DMS79 treated with DMSO at 0.1 percent for 48 hours (cell line): ENCODE data around the gene TNS3.

Experiments used
- DNase-seq: peaks from one replicate; lab custom pipeline; 2025; lab: John Stamatoyannopoulos, UW

TNS3 gene

GRCh38 chr7:47368190-47368812, 213.6 kb downstream of the TNS3 start:
- DNase-seq = no peak

GRCh38 chr7:47367369-47367768, 214.5 kb downstream of the TNS3 start:
- no peak for DNase-seq

GRCh38 chr7:47366960-47367359, 215.0 kb downstream of the TNS3 start:
- DNase-seq = no peak

GRCh38 chr7:47366211-47366610, 215.7 kb downstream of the TNS3 start:
- DNase-seq = no peak

GRCh38 chr7:47362984-47363383, 218.9 kb downstream of the TNS3 start:
- DNase-seq = no peak

- no peak for DNase-seq
Measured at GRCh38 chr7:47361746-47362215, 220.1 kb downstream of the TNS3 start.

- DNase-seq = no peak
Measured at GRCh38 chr7:47361236-47361635, 220.7 kb downstream of the TNS3 start.

- DNase-seq = no peak
Measured at GRCh38 chr7:47360301-47360900, 221.5 kb downstream of the TNS3 start.

GRCh38 chr7:47358944-47359588, 222.8 kb downstream of the TNS3 start:
- no peak for DNase-seq

GRCh38 chr7:47358357-47358756, 223.6 kb downstream of the TNS3 start:
- DNase-seq = no peak

- no peak for DNase-seq
Measured at GRCh38 chr7:47357863-47358262, 224.0 kb downstream of the TNS3 start.

GRCh38 chr7:47357361-47357760, 224.6 kb downstream of the TNS3 start:
- DNase-seq = no peak

- DNase-seq = no peak
Measured at GRCh38 chr7:47356261-47356660, 225.7 kb downstream of the TNS3 start.

GRCh38 chr7:47355684-47356083, 226.2 kb downstream of the TNS3 start:
- no peak for DNase-seq

- no peak for DNase-seq
Measured at GRCh38 chr7:47354831-47355541, 226.9 kb downstream of the TNS3 start.

- no peak for DNase-seq
Measured at GRCh38 chr7:47354071-47354470, 227.8 kb downstream of the TNS3 start.

- DNase-seq = no peak
Measured at GRCh38 chr7:47352394-47352968, 229.4 kb downstream of the TNS3 start.

GRCh38 chr7:47351233-47352154, 230.4 kb downstream of the TNS3 start:
- DNase-seq = no peak

GRCh38 chr7:47350425-47350824, 231.5 kb downstream of the TNS3 start:
- DNase-seq = no peak

- no peak for DNase-seq
Measured at GRCh38 chr7:47349401-47349800, 232.5 kb downstream of the TNS3 start.

GRCh38 chr7:47347816-47348385, 234.0 kb downstream of the TNS3 start:
- no peak for DNase-seq
